Muscle of arm (tissue), 12 donors: Measurements from ENCODE around the gene RNASEH2C. TPM values are rescaled to one million over a fixed set of nuclear protein-coding genes. Genes with fewer than 3 reads are reported as not detected.
A peak's percentile ranks its signal among the peaks of the same experiment; 100 is the strongest.
"Not testable (repeated sequence)": the region's sequence is repeated elsewhere in the genome, so short reads cannot be mapped to it uniquely, and the experiment has no call there.

Experiments
- DNase-seq: peaks from one replicate; pipeline ENCODE4 v3.0.0-alpha.2; 2013
- polyA plus RNA-seq, 12 donors: library from polyadenylated mRNA; unstranded; fragments of 120-200 nt; gene quantifications; one replicate each; pipeline ENCODE4 v1.2.1, GENCODE V29; 2013; ENCODE audit not compliant: insufficient read length in 12 of 12

RNASEH2C gene
- polyA plus RNA-seq, 12 donors = 18.3 to 35.0 (median 22.9) TPM; not detected in 1

DNA sequence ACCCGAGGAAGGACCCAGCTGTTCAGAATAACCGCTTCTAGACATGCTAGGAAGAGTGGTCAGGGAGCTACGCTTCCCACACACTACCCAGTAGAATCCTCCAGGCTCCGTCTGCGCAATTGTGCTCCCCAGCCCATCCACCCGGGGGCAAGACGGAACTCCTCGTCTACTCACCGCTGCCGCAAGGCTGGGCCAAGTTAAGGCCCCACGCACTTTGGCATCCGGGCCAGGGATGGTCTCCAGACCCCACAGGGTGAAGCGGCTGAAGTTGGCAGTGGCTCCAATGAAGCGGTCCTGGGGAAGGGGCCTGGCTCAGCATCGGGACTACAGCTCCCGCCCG, 757 bp downstream of the RNASEH2C start:
- peak; percentile 26 for DNase-seq

- no peak for DNase-seq
Measured at GRCh38 chr11:65718964-65719492, 1.6 kb downstream of the RNASEH2C start.

- no peak for DNase-seq
Measured at GRCh38 chr11:65718531-65718930, 2.1 kb downstream of the RNASEH2C start.

DNA sequence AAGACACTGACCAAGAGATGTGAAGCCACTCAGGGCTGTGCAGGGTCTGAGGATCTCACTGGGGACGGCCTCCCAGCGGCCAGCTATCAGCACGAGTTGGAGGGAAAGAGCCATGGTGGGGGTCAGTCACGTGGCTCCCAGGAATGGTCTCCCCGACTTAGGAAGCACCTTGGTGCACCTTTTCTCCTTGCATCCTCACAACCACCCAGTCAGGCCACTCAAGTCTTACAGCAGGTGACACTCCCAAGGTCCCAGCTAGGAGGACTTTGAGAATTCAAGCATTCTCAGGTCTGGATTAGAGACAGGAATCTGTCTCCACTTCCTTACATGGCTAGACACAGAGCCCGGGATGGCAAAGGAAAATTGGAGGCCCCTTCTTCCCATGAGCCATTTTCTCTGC, 2.7 kb downstream of the RNASEH2C start:
- no peak for DNase-seq

DNA sequence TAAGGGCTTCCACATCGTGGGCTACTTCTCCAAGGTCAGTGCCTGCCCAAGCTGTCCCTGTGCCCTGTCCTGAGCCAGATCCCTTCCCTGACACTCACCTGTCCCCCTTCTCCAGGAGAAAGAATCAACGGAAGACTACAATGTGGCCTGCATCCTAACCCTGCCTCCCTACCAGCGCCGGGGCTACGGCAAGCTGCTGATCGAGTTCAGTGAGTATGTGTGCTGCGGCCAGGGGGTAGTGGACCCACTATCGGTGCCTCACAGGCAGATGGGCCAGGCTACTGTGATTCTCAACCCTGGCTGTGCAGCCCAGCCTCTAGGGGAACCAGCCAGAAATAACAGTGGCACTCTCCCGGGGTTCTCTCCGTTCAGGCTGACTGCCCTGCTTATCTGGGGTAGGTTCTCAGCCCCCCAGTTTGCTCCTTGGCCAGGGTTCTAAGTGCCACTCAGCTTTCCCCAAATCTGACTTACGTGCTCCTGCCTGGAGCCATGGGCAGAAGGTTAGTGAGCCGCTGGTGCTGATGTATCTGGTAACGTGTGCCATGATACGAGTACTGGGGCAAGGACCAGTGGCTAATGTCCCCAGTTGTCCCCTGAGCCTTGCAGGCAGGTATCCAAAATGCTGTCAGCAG, 3.7 kb downstream of the RNASEH2C start:
- no peak for DNase-seq

DNA sequence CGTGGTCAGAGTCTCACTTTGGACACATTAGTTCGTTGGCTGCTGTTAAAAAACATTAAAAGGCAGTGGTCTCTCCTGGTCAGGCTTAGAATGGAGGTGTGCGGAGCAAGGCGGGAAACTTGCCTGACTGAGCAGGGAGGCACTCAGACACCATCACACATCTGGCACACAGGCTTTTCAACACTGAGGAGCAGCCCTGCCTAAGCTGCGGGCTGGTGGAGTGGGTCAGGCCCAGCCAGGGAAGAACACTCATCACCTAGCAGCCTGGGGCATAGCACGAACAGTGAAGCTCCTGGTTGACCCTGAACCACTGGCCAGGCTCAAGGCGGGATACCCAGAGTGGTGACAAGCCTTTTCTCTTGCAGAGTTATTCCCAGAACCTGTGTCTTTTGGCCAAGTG, 4.3 kb downstream of the RNASEH2C start:
- no peak for DNase-seq

DNA sequence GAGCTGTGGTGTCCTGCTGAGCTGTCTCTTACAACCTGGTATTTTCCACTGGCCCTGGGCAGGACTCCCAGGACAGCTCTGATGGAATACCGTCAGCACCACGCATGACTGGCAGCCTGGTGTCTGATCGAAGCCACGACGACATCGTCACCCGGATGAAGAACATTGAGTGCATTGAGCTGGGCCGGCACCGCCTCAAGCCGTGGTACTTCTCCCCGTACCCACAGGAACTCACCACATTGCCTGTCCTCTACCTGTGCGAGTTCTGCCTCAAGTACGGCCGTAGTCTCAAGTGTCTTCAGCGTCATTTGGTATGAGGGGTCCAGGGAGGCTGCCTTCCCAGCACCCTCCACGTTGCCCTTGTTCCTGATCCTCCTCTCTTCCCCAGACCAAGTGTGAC, 6.2 kb downstream of the RNASEH2C start:
- DNase-seq = no peak

DNA sequence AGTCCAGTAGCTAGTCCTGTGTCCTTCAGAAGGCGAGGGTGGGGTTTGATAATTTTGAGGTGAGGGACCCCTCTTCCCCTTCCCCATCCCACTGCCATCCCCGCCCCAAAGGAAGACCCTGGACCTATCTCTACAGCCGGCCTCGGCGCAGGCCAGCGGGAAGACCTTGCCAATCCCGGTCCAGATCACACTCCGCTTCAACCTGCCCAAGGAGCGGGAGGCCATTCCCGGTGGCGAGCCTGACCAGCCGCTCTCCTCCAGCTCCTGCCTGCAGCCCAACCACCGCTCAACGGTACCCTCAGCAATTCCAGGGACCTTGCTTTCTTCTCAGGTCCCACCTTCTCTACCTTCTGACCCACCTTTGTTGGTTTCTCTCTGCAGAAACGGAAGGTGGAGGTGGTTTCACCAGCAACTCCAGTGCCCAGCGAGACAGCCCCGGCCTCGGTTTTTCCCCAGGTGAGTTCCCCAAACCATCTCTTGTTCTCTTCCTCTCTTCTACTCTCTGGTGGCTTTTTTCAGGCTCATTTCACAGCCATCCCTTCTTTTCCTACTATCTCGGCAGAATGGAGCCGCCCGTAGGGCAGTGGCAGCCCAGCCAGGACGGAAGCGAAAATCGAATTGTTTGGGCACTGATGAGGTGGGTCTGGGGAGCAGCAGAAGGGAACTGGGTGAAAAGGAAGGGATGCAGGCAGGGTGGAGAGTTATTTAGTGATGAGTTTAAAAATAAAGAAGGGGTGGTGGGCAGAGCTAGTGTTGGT, 7.2 kb downstream of the RNASEH2C start:
- DNase-seq = no peak

- DNase-seq = no peak
Measured at GRCh38 chr11:65712633-65713076, 7.9 kb downstream of the RNASEH2C start.

GRCh38 chr11:65711785-65712632, 8.6 kb downstream of the RNASEH2C start, which contains the start of gene KAT5:
Gene KAT5 (plus strand): TSS chr11:65712252. CDS start chr11:65712268, 16 bp downstream.
- peak; percentile 98 for DNase-seq

GRCh38 chr11:65710421-65710820, 10.2 kb downstream of the RNASEH2C start:
- no peak for DNase-seq

- DNase-seq = no peak
Measured at GRCh38 chr11:65709661-65710060, 10.9 kb downstream of the RNASEH2C start.

- DNase-seq = no peak
Measured at GRCh38 chr11:65708451-65708850, 12.1 kb downstream of the RNASEH2C start.

- DNase-seq = not testable (repeated sequence)
Measured at GRCh38 chr11:65707002-65707401, 13.6 kb downstream of the RNASEH2C start.

DNA sequence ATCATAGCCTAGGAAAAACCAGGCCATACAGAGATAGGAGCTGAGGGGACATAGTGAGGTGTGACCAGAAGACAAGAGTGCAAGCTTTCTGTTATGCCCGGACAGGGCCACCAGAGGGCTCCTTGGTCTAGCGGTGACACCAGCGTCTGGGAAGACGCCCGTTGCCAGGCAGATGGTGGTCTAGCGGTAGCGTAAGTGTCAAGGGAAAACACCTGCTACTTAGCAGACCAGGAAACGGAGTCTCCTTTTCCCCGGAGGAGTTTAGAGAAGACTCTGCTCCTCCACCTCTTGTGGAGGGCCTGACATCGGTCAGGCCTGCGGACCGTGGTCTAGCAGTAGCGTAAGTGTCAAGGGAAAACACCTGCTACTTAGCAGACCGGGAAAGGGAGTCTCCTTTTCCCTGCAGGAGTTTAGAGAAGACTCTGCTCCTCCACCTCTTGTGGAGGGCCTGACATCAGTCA, 14.3 kb downstream of the RNASEH2C start:
- peak; percentile 56 for DNase-seq

DNA sequence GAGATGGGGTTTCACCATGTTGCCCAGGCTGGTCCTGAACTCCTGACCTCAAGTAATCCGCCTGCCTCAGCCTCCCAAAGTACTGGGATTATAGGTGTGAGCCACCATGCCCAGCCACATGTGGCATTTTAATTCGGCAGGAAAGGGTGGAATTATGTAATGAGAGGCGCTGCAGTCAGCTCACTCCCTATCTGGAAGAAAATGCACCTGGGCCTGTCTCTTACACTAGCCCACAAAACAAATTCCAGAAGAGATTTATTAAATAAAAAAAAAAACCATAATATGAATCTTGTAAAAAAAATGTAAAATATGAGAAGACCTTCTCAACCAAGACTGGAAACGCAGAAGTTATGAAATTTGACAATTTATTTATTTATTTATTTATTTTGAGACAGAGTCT, 16.8 kb downstream of the RNASEH2C start:
- no peak for DNase-seq

GRCh38 chr11:65701686-65702085, 18.9 kb downstream of the RNASEH2C start:
- no peak for DNase-seq

DNA sequence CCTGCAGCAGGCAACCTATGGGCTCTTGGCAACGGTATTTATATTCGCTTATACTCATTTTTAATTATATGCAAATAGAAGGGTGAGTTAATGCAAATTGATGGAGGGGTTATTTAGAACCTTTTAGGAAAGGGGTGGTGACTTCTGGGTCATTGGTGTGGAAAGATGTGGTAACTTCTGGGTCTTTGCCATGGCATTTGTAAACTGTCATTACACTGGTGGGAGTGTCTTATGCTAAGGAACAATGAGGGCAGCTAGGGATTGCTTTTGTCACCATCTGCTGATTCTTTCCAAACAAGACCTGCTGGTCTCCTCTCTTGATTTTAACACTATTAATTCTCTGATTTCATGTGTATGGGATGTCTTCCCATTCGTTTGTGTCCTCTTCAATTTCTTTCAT, 20.2 kb downstream of the RNASEH2C start:
- no peak for DNase-seq

- no peak for DNase-seq
Measured at GRCh38 chr11:65699306-65699705, 21.3 kb downstream of the RNASEH2C start.

GRCh38 chr11:65698205-65698604, 22.4 kb downstream of the RNASEH2C start:
- DNase-seq = no peak

- no peak for DNase-seq
Measured at GRCh38 chr11:65696802-65697552, 23.6 kb downstream of the RNASEH2C start.
